ENCODE data around the gene BMPR1A. TPM values are rescaled to one million over a fixed set of nuclear protein-coding genes. Genes with fewer than 3 reads are reported as not detected.

Gene BMPR1A
- total RNA-seq, 1 experiment from 2014 or later, result 104 TPM

DNA sequence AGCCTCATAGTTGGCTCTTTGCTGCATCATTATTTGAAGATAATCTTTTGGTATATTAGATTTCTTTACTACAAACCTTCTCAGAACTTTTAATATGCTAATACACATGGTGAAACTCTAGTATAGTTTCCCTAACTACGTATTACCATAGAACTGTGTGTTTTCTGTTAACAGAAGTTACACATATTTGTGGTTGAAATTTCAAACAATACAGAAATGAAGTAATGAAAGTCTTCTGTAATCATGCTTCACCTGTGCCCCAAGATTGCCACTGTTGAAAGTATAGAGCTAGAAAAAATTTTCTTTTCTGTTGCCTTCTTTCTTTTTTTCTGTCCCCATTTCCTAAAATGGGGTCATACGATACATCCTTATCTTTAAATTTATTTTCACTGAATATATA lies 9.1 kb downstream of the BMPR1A start (continued):
- no peak for TF ChIP-seq USF1 (CRISPR knock-in tag; IDR thresholded peaks at IDR 0.05)
- no peak for TF ChIP-seq TEAD1 (CRISPR knock-in tag; IDR thresholded peaks at IDR 0.05)

GRCh38 chr10:86768412-86769062 lies 12.1 kb downstream of the BMPR1A start:
- H3K4me3 Mint-ChIP-seq, result peak overlapping the region; percentile 26
- POLR2A ChIA-PET, result no interaction called here
- TF ChIP-seq, protein P1, sequence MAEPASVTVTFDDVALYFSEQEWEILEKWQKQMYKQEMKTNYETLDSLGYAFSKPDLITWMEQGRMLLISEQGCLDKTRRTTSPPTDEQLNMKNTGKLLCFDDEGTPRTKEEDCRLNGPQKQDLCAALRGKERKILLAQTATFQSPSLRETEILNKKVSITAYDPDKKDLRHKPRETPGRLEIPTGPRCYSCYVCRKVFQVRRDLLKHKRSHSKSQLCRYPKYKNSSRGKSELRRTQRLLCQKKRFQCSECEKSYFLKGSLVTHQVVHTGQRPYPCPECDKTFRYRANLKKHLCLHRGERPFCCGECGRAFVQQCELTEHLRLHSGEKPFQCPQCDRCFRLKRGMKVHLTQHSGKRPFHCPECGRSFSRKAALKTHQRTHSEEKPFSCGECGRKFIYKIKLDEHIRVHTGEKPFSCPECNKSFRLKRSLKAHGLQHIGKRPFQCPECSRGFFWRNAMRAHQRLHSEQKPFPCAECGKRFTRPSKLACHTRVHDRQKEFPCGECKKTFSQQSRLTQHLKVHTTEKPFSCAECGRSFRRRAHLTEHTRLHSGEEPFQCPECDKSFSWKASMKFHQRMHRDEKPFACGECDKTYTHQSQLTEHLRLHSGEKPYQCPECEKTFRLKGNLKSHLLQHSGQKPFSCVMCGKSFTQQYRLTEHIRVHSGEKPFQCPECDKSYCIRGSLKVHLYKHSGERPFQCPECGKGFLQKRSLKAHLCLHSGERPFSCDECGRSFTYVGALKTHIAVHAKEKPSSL (CRISPR knock-in tag; conservative IDR thresholded peaks at IDR 0.05), result no peak
- TF ChIP-seq NR1H2 (CRISPR knock-in tag; IDR thresholded peaks at IDR 0.05), result no peak
- no peak for TF ChIP-seq GABPB1 (CRISPR knock-in tag; IDR thresholded peaks at IDR 0.05)
- TF ChIP-seq ZNF423 (CRISPR knock-in tag; IDR thresholded peaks at IDR 0.05), result no peak
- TF ChIP-seq, protein P2, sequence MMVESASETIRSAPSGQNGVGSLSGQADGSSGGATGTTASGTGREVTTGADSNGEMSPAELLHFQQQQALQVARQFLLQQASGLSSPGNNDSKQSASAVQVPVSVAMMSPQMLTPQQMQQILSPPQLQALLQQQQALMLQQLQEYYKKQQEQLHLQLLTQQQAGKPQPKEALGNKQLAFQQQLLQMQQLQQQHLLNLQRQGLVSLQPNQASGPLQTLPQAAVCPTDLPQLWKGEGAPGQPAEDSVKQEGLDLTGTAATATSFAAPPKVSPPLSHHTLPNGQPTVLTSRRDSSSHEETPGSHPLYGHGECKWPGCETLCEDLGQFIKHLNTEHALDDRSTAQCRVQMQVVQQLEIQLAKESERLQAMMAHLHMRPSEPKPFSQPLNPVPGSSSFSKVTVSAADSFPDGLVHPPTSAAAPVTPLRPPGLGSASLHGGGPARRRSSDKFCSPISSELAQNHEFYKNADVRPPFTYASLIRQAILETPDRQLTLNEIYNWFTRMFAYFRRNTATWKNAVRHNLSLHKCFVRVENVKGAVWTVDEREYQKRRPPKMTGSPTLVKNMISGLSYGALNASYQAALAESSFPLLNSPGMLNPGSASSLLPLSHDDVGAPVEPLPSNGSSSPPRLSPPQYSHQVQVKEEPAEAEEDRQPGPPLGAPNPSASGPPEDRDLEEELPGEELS (CRISPR knock-in tag; IDR thresholded peaks at IDR 0.05), result no peak
- no peak for TF ChIP-seq FOXK1 (CRISPR knock-in tag; IDR thresholded peaks at IDR 0.05)
- TF ChIP-seq CBFB (CRISPR knock-in tag; IDR thresholded peaks at IDR 0.05; ENCODE audit: low read depth), result no peak
- no peak for TF ChIP-seq ESRRA (CRISPR knock-in tag; IDR thresholded peaks at IDR 0.05; ENCODE audit: borderline replicate concordance)
- no peaks in the 10 kb centered on the region for H3K27me3 Mint-ChIP-seq (ENCODE audit: low read depth)
- ATAC-seq (no peak), DNase-seq (ENCODE audit: low spot score) (no peak)
- H3K9me3 Mint-ChIP-seq, result no peaks in the 10 kb centered on the region
- no peaks in the 10 kb centered on the region; the same call in 1 of the 2 replicates for H3K36me3 Mint-ChIP-seq
- H3K4me1 Mint-ChIP-seq, result peaks cover 86% of the 10 kb centered on the region
- CTCF ChIA-PET, result no interaction called here
- H3K27ac Mint-ChIP-seq, result peak overlapping the region; percentile 64

DNA sequence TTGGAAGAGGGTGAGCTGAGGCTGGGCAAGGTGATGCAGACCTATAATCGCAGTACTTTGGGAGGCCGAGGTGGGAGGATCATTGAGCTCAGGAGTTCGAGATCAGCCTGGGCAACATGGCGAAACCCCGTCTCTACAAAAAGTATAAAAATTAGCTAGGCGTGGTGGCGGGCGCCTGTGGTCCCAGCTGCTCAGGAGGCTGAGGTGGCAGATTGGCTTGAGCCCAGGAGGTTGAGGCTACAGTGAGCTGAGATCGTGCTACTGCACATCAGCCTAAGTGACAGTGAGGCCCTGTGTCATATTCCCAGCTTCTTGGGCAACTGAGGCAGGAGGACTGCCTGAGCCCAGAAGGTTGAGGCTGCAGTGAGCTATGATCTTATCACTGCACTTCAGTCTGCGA lies 13.6 kb downstream of the BMPR1A start:
- H3K4me1 Mint-ChIP-seq, result peaks cover 86% of the 10 kb centered on the region
- no peak for DNase-seq (ENCODE audit: low spot score)
- H3K27me3 Mint-ChIP-seq (ENCODE audit: low read depth), result no peaks in the 10 kb centered on the region
- no peaks in the 10 kb centered on the region; the same call in 1 of the 2 replicates for H3K36me3 Mint-ChIP-seq
- H3K27ac Mint-ChIP-seq, result peak overlapping the region; percentile 64
- ChIA-PET CTCF (interaction anchor here (0.7 to 1.4 kb wide), 4 partner anchors 15 to 370 kb away, joined by 3 to 5 read pairs (median 4); no protein-coding TSS in a partner anchor), POLR2A (interaction anchor here (0.5 to 1.4 kb wide), 3 partner anchors 12 to 55 kb away, joined by 3 to 5 read pairs (median 4); no protein-coding TSS in a partner anchor)
- peak; percentile 14 for ATAC-seq
- H3K9me3 Mint-ChIP-seq, result no peaks in the 10 kb centered on the region
- TF ChIP-seq, protein P3, sequence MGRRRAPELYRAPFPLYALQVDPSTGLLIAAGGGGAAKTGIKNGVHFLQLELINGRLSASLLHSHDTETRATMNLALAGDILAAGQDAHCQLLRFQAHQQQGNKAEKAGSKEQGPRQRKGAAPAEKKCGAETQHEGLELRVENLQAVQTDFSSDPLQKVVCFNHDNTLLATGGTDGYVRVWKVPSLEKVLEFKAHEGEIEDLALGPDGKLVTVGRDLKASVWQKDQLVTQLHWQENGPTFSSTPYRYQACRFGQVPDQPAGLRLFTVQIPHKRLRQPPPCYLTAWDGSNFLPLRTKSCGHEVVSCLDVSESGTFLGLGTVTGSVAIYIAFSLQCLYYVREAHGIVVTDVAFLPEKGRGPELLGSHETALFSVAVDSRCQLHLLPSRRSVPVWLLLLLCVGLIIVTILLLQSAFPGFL (CRISPR knock-in tag; IDR thresholded peaks at IDR 0.05; ENCODE audit: borderline replicate concordance), result no peak
- no peak for TF ChIP-seq ZBTB21 (CRISPR knock-in tag; IDR thresholded peaks at IDR 0.05; ENCODE audit: borderline replicate concordance)
- no peak overlapping the region; the same call in 1 of the 2 replicates for H3K4me3 Mint-ChIP-seq

GRCh38 chr10:86770412-86770960 lies 14.1 kb downstream of the BMPR1A start:
- peak; percentile 92 for ATAC-seq
- peak overlapping the region; percentile 64 for H3K27ac Mint-ChIP-seq
- H3K4me3 Mint-ChIP-seq, result no peak overlapping the region
- no peaks in the 10 kb centered on the region for H3K9me3 Mint-ChIP-seq
- H3K27me3 Mint-ChIP-seq (ENCODE audit: low read depth), result no peaks in the 10 kb centered on the region
- POLR2A ChIA-PET, result interaction anchor here (0.5 to 1.4 kb wide), 3 partner anchors 13 to 56 kb away, joined by 3 to 5 read pairs (median 4); no protein-coding TSS in a partner anchor
- CTCF ChIA-PET, result interaction anchor here (0.5 to 1.4 kb wide), 5 partner anchors 15 to 370 kb away, joined by 3 to 5 read pairs (median 4); no protein-coding TSS in a partner anchor
- no peak for DNase-seq (ENCODE audit: low spot score)
- H3K4me1 Mint-ChIP-seq, result peaks cover 87% of the 10 kb centered on the region
- no peaks in the 10 kb centered on the region; the same call in 1 of the 2 replicates for H3K36me3 Mint-ChIP-seq
- TF ChIP-seq, protein P1 (CRISPR knock-in tag; conservative IDR thresholded peaks at IDR 0.05), result no peak
- TF ChIP-seq NFATC4 (CRISPR knock-in tag; IDR thresholded peaks at IDR 0.05) (no peak), E2F4 (CRISPR knock-in tag; IDR thresholded peaks at IDR 0.05; ENCODE audit: borderline replicate concordance, low read depth) (no peak)
- TF ChIP-seq, protein P4, sequence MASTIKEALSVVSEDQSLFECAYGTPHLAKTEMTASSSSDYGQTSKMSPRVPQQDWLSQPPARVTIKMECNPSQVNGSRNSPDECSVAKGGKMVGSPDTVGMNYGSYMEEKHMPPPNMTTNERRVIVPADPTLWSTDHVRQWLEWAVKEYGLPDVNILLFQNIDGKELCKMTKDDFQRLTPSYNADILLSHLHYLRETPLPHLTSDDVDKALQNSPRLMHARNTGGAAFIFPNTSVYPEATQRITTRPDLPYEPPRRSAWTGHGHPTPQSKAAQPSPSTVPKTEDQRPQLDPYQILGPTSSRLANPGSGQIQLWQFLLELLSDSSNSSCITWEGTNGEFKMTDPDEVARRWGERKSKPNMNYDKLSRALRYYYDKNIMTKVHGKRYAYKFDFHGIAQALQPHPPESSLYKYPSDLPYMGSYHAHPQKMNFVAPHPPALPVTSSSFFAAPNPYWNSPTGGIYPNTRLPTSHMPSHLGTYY (CRISPR knock-in tag; IDR thresholded peaks at IDR 0.05), result no peak
